NB4 (cell line): ENCODE measurements around the gene FOXL1.

Experiments
- CTCF ChIP-seq: IDR thresholded peaks from one replicate; pipeline ENCODE4 v1.5.1; 2012; ENCODE audit warnings: low read depth, low read length
- MAX ChIP-seq: IDR thresholded peaks from 2 replicates; pipeline ENCODE4 v1.6.1; 2011; ENCODE audit warnings: low read depth, low read length
- MYC ChIP-seq: IDR thresholded peaks from 2 replicates; pipeline ENCODE4 v1.6.1; 2011; ENCODE audit warnings: low read depth, low read length
- POLR2A ChIP-seq: IDR thresholded peaks from 2 replicates; pipeline ENCODE4 v1.6.1; 2011; ENCODE audit warnings: mild to moderate bottlenecking; ENCODE audit not compliant: insufficient read length; ENCODE audit errors: extremely low read depth

DNA sequence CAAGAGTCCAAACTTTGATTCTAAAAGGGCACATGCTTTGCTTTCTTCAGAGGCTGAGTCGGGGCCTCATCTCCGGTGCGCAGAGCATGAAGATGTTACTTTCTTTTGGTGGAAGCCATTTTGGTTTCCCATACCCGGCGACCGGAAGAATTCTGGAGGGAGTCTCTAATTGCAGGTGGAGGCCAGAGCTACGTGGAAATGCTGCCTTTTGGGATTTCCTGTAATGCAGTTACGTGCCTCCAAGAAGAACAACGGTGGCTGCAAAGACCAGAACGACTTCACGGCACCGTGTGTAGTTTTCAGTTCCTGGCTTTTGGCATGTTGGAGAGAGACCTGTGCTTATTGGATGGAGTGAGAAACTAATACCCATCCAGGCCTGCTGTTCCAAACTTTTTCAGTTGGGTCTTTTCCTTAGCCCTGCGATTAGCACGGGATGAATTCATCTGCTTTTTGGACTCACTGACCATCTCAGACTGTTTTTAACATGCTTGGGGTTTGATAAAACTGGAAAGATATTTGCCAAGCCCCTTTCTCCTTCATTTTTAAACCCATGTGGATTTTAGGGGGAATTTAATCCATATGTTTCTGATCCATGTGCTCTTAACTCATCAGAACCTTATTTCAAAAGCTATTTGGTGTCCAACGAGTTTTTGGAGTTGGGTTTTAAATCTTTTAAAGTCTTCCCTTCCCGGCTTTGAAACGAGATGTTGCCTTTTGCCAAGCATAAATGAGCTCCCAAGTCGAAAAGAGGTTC, 19.0 kb downstream of the FOXL1 start:
- TF ChIP-seq CTCF = no peak
- no peak for TF ChIP-seq MAX
- TF ChIP-seq POLR2A = no peak
- TF ChIP-seq MYC = no peak
